GM21515 (cell line): ENCODE measurements around the gene ANP32A.
A peak's percentile ranks its signal among the peaks of the same experiment; 100 is the strongest.

Source experiments
- ATAC-seq: cut with Tn5 transposase; IDR thresholded peaks from one replicate; pipeline ENCODE4 v1.9.1; 2021; ENCODE audit not compliant: unreplicated experiment

ANP32A gene

GRCh38 chr15:68821190-68821840 is 620 bp upstream of the ANP32A start:
- peak; percentile 11 for ATAC-seq

- no peak for ATAC-seq
Observed at GRCh38 chr15:68819495-68820294, 1.0 kb downstream of the ANP32A start.

- ATAC-seq = no peak
Observed at GRCh38 chr15:68818769-68819494, 1.8 kb downstream of the ANP32A start.

GRCh38 chr15:68818066-68818768 is 2.5 kb downstream of the ANP32A start:
- no peak for ATAC-seq

- no peak for ATAC-seq
Observed at GRCh38 chr15:68817304-68818065, 3.2 kb downstream of the ANP32A start.

GRCh38 chr15:68816795-68817303 is 3.8 kb downstream of the ANP32A start:
- no peak for ATAC-seq

- ATAC-seq = no peak
Observed at GRCh38 chr15:68816158-68816557, 4.5 kb downstream of the ANP32A start.

- no peak for ATAC-seq
Observed at GRCh38 chr15:68815598-68815997, 5.1 kb downstream of the ANP32A start.

- no peak for ATAC-seq
Observed at GRCh38 chr15:68814596-68814995, 6.1 kb downstream of the ANP32A start.

GRCh38 chr15:68812597-68813431 is 7.9 kb downstream of the ANP32A start:
- no peak for ATAC-seq

- no peak for ATAC-seq
Observed at GRCh38 chr15:68812069-68812468, 8.6 kb downstream of the ANP32A start.

GRCh38 chr15:68809517-68809916 is 11.2 kb downstream of the ANP32A start:
- no peak for ATAC-seq

GRCh38 chr15:68808770-68809169 is 11.9 kb downstream of the ANP32A start:
- ATAC-seq = no peak

- ATAC-seq = no peak
Observed at GRCh38 chr15:68808091-68808490, 12.6 kb downstream of the ANP32A start.

GRCh38 chr15:68807249-68807648 is 13.4 kb downstream of the ANP32A start:
- no peak for ATAC-seq

- no peak for ATAC-seq
Observed at GRCh38 chr15:68806220-68807060, 14.3 kb downstream of the ANP32A start.

- no peak for ATAC-seq
Observed at GRCh38 chr15:68802373-68802772, 18.3 kb downstream of the ANP32A start.

- ATAC-seq = no peak
Observed at GRCh38 chr15:68801572-68802148, 19.0 kb downstream of the ANP32A start.
